ENCODE results near the gene ARHGAP28.

ARHGAP28 gene

GRCh38 chr18:6729247-6730091 lies at the start of gene ARHGAP28:
Gene ARHGAP28, plus strand, starts transcription at chr18:6729716. Its CDS starts 106 bp downstream, at chr18:6729822.
- DNase-seq (ENCODE audit: low spot score), result peak; percentile 54
- no peak for TF ChIP-seq CTCF (IDR thresholded peaks at IDR 0.05; ENCODE audit: extremely low read depth, missing control alignments)

DNA sequence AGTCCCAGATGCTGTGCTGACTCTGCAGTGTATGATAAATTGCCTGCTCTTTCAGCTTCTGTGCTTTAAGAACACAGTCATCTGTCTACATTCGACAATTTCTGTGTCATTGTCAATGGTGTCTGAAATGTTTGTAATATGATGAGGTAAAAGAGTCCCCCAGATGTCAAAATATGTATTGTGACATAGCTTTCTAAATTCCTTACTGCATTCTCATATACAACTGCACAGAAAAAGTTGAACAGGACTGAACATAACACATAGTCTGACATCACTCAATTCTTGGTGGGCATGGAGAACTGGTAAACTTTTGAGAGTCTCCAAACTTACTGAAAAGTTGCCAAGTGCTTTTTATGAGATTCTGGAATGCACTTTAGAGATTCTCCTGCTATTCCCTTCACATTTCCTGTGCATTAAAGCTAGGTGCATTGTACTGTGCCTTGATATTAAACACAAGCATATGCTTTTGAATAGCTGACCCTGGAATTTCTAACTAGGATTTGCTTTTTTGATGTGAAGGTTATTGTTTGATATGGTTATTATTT lies 48.1 kb upstream of the ARHGAP28 start:
- TF ChIP-seq CTCF (IDR thresholded peaks at IDR 0.05; ENCODE audit: extremely low read depth, missing control alignments), result no peak
- no peak for DNase-seq (ENCODE audit: low spot score)

- no peak for DNase-seq (ENCODE audit: low spot score)
- no peak for TF ChIP-seq CTCF (IDR thresholded peaks at IDR 0.05; ENCODE audit: extremely low read depth, missing control alignments)
These were observed 46.9 kb upstream of the ARHGAP28 start for GRCh38 chr18:6682437-6683111.

- DNase-seq (ENCODE audit: low spot score), result no peak
- no peak for TF ChIP-seq CTCF (IDR thresholded peaks at IDR 0.05; ENCODE audit: extremely low read depth, missing control alignments)
These were observed 46.2 kb upstream of the ARHGAP28 start for GRCh38 chr18:6683112-6683876.

- no peak for TF ChIP-seq CTCF (IDR thresholded peaks at IDR 0.05; ENCODE audit: extremely low read depth, missing control alignments)
- no peak for DNase-seq (ENCODE audit: low spot score)
These were observed 41.8 kb upstream of the ARHGAP28 start for GRCh38 chr18:6687676-6688075.

- TF ChIP-seq CTCF (IDR thresholded peaks at IDR 0.05; ENCODE audit: extremely low read depth, missing control alignments), result no peak
- no peak for DNase-seq (ENCODE audit: low spot score)
These were observed 20.6 kb upstream of the ARHGAP28 start for GRCh38 chr18:6708890-6709289.

Measured in GM20000 (cell line).